GM21367 (cell line): Measurements from ENCODE around the gene AARSD1.
"Not testable (repeated sequence)": the region's sequence is repeated elsewhere in the genome, so short reads cannot be mapped to it uniquely, and the experiment has no call there.

Experiments used
- ATAC-seq: cut with Tn5 transposase; IDR thresholded peaks from one replicate; pipeline ENCODE4 v1.9.1; 2021; ENCODE audit not compliant: unreplicated experiment

The AARSD1 gene

GRCh38 chr17:42920922-42921321 is 43.3 kb downstream of the AARSD1 start:
- no peak for ATAC-seq

DNA sequence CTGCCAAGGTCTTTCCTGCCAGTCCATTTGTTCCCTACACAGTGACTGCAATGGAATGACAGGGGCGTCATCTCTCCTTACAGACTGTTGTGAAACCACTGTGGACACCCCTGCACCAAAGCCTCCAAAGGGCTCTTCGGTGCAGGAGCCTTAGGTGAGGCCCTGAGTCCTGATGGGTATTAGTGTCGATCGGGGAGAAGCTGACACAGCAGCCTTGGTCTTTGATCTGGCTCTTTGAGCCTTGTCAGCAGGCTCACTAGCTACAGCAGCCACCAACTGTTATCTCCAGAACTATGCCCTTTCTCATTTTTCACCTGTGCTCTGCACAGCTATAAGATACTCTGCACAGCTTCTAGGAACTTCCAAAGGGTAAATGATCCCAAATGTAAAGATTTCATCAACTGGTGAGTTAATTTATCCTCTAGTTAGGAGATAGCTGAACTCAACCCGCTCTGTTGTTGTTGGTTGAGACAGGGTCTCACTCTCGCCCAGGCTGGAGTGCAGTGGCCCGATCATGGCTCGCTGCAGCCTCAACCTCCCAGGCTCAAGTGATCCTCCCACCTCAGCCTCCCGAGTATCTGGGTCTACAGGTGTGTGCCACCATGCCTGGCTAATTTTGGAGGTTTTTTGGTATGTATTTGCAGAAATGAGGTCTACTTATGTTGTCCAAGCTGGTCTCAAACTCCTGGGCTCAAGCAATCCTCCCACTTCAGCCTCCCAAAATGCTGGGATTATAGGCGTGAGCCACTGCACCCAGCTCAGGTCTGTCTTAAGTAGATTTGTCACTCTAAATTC is 44.0 kb downstream of the AARSD1 start:
- no peak for ATAC-seq

DNA sequence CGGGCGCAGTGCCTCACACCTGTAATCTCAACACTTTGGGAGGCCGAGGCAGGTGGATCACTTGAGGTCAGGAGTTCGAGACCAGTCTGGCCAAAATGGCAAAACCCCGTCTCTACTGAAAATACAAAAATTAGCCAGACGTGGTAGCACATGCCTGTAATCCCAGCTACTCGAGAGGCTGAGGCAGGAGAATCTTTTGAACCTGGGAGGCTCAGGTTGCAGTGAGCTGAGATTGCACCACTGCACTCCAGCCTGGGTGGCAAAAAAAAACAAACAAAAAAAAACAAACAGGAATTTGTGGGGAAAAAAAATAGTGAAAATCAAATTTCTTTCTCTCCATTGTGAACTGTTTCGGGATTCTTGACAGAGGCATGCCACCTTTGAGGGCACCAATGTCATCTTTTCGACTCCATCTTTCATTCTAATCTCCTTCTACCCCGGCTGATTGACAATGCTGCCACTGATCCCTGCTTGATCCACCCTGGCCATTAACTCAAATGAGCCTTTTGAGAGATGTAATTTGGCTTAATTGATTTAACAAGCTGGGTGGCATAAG is 44.7 kb downstream of the AARSD1 start:
- not testable (repeated sequence) for ATAC-seq

- no peak for ATAC-seq
Measured at GRCh38 chr17:42918902-42919521, 45.2 kb downstream of the AARSD1 start.

DNA sequence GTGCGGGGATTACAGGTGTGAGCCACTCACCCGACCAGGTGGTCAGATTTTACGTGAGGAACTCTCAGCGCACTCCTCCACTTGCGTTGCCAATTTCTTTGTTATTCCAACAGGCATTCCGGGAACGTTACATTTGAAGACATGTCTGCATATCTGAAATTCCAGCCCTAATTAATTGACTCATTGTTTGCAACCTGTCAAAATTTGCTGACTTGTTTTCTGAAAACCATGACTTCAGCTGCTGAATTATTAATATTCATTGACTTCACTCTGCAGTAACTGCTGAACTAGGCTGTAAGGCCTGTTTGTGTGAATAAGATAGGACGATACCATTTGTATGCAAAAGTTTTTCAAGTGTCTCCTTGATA is 47.0 kb downstream of the AARSD1 start:
- ATAC-seq, result no peak

- ATAC-seq, result not testable (repeated sequence)
Measured at GRCh38 chr17:42916388-42917235, 47.6 kb downstream of the AARSD1 start.

- not testable (repeated sequence) for ATAC-seq
Measured at GRCh38 chr17:42915288-42915687, 49.0 kb downstream of the AARSD1 start.

DNA sequence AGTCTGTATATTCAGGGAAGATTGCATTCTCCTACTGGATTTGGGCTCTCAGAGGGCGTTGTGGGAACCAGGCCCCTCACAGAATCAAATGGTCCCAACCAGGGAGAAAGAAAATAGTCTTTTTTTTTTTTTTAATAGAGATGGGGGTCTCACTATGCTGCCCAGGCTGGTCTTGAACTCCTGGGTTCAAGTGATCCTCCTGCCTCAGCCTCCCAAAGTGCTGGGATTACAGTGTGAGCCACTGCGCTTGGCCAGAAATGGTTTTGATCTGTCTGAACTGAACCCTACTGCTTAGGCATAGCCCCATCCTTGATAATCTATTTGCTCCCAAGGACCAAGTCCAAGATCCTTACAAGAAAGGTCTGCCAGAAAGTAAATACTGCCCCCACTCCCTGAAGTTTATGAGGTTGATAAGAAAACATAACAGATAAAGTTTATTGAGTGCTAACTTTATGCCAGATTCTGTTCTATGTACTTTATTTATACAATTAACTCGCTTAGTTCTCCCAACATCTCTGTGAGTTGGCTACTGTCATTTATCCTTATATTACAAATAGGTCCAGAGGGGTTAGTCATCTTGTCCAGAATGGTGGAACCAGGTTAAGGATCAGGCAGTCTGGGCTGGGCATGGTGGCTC is 50.2 kb downstream of the AARSD1 start:
- ATAC-seq, result no peak

GRCh38 chr17:42913522-42913921 is 50.7 kb downstream of the AARSD1 start:
- no peak for ATAC-seq

- no peak for ATAC-seq
Measured at GRCh38 chr17:42908872-42909700, 55.2 kb downstream of the AARSD1 start.

GRCh38 chr17:42906772-42907446 is 57.3 kb downstream of the AARSD1 start:
- no peak for ATAC-seq

DNA sequence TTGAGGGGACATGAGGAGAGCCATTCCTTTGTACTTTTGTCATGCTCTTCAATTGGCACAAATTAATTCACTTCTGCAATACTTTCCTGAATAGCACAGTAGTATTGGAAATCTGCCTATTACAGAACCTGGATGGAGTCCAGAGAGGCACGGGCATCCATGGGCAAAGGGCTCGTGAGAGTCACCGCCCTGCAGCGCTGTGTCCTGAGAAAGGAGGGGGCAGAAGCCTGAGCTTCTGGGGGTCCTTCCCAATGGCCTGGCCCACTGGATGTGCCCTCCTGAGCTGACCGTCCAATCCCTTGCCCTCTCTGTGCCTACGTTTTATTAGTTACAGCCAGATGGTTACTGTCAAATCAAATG is 60.2 kb downstream of the AARSD1 start:
- no peak for ATAC-seq

DNA sequence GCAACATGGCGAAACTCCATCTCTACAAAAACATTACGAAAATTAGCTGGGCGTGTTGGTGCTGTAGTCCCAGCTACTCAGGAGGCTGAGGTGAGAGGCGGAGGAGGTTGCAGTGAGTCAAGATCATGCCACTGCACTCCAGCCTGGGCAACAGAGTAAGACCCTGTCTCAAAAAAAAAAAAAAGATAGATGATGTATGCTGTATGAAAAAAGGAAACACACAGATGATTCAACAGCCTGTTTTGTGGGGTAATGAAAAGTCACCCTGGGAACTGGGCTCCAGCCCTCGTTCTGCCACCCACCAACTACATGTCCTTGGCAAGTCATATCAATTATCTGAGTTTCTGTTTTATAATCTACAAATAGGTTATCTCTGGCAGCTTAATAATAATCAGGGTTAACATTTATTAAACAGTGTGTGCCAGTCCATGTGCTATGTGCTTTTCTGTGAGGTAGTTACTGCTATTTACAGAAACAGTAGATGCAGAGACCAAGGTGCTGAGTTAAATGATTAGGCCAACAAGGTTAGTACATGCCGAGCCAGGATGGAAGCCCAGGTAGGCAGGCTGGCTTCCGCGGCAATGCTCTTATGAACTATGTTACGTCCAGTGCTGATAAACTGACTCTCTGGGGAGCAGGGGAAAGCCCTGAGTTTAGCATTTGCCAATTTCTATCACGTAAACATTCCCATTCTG is 62.6 kb downstream of the AARSD1 start:
- no peak for ATAC-seq
